T-helper 2 cell treated with Interferon-gamma antibody and Interleukin-4, amounts not matched to agents 100 ng/mL and 5 ng/mL, for 36 hours (primary cell): ENCODE data around the gene PPP1R8. TPM values are rescaled to one million over a fixed set of nuclear protein-coding genes. Genes with fewer than 3 reads are reported as not detected.

Experiments used
- intact Hi-C: fragments of 100-400 bp; cut with micrococcal nuclease; formaldehyde crosslinking; loops from one replicate; pipeline ENCODE4 v1.15.1; 2023
- total RNA-seq: library from RNA; stranded (reverse); gene quantifications from 2 replicates; pipeline ENCODE4 v1.2.3, GENCODE V29; 2022

PPP1R8 gene
- total RNA-seq, 1 donor from 2014 or later: 62.1 TPM

GRCh38 chr1:27831568-27832410, 1.2 kb downstream of the PPP1R8 start:
- intact Hi-C loops: no loop called here

DNA sequence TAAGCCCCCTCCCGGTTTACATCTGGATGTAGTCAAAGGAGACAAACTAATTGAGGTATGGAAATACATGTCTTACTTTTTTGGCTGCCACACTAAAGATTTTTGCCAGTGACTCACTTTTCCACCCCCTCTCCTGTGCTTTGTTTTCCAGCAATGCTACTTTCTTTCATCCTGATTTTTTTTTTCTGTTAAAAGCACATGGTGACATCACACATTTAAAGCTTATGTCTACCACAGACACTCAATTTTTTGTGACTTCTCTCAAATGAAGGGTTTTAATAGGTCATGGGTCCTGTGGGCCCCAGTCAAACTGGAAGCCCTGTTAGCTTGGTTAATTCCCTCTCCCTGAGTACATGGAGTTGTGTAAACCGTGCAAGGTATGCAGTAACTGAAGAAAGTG, 2.2 kb downstream of the PPP1R8 start:
- intact Hi-C loops: no loop called here

DNA sequence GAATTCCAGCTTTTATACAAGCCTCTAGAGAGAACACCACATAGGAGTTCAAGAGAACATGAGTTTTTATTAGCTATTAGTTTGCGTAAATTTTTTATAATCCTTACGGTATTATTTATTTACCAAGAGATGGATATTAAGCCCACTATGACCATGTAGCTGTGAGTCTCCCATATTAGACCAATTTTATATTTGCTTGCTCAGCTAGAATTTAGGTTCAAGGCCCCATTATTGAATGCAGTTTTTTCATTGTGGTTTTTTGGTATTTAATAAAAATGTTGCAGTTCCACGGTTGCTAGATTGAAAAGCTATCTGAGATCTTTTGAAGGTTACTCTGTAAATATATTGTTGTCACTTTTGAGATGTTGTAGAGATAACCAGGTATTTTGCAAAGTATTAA, 2.9 kb downstream of the PPP1R8 start:
- intact Hi-C loops: no loop called here

DNA sequence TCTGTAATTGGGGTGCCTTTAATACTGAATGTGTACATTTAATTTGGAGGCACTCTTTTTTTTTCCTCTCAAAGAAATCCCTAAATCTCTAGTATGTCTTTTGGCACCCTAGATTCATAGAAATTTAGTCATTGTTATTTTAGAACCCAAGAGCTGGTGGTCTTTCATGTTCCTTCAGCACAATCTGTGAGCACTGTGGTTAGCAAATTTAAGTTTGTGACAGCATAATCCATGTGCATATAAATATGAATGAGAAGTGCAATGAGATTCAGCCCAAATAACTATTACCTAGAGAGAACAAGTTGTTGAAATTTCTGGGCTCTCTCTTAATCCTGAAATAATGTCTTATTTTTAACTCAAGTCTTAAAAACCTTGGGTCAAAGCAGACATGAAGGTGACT, 4.5 kb downstream of the PPP1R8 start:
- intact Hi-C loops: no loop called here

- intact Hi-C loops: no loop called here
These were observed 4.9 kb downstream of the PPP1R8 start for GRCh38 chr1:27835501-27835900.

- intact Hi-C loops: loop anchor here (10.0 kb wide), 1 partner anchor 355 kb away; no protein-coding TSS in a partner anchor
These were observed 19.4 kb downstream of the PPP1R8 start for GRCh38 chr1:27849951-27850350.

DNA sequence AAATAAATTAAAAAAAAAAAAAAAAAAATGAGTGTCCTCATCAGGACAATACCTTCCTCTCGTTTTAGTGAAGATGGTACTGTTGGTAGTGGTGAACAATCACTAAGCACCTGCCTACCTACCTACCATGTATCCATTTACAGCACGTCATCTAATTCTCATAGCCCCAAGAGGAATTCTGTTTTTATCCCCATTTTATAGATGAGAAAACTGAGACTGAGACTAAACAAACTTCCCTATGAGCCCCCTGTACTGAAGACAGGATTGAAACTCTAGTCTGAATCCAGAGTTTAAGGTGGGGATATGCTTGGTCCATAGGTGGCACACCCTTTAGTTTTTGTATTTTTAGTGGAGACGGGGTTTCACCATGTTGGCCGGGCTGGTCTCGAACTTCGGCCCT, 24.5 kb downstream of the PPP1R8 start:
- intact Hi-C loops: loop anchor here (5.0 to 10.0 kb wide), 2 partner anchors 232 to 350 kb away; partner anchors contain the start of gene EYA3

- intact Hi-C loops: loop anchor here (5.0 to 10.0 kb wide), 2 partner anchors 231 to 348 kb away; partner anchors contain the start of gene EYA3
These were observed 26.2 kb downstream of the PPP1R8 start for GRCh38 chr1:27856561-27857343.

DNA sequence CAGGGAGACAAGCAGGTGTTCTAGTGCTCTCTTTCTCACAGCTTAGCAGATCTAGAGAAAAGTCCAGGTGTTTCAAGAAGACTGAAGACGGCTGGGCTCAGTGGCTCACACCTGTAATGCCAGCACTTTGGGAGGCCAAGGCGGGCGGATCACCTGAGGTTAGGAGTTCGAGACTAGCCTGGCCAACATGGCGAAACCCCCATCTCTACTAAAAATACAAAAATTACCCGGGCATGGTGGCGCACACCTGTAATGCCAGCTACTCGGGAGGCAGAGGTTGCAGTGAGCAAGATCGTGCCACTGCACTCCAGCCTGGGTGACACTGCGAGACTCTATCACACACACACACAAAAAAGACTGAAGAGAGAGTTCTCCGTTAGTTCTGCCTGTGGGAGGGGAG, 27.0 kb downstream of the PPP1R8 start:
- intact Hi-C loops: loop anchor here (5.0 to 10.0 kb wide), 2 partner anchors 230 to 347 kb away; partner anchors contain the start of gene EYA3

DNA sequence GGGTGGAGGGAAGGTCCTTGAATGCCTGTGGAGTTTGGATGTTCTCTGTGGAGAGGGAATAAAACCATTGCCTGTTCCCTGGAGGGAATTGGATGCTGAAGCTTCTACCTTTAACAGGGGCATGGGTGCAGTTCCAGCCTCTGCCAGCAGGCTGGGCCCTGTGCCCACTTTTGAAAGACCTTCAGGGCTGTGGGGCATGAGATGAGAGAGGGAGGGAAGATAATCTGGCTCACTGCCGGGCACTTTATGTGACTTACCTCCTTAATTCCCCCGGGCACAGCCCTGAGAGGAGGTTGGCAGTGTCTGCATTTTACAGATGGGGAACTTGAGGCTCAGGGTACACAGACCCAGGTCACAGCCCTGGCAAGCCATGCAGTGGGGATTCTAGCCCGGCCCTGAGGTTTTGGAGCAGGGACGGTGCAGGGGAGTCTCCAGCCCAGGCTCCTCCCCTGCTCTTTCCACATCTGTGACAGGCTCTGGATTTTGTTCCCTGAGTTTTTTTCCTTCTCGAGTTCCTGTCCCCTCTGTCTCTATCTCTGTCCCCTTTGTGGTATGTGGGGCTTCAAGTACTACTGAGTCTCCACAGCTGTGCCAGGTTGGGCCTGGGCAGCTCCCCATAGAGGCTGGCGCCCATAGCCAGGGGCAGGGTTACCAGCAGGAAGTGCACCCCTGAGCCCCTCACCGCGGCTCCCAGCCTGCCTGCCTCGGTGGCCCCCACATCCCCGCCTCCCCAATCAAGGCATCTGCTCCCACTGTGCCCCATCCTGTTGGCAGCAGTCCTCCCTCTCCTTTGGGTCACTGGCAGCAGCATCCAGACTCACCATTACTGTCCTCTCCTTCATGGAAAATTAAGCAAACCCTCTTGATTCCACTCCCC, 27.7 kb downstream of the PPP1R8 start:
- intact Hi-C loops: loop anchor here (1.0 to 10.0 kb wide), 3 partner anchors 121 to 346 kb away; partner anchors contain the start of gene EYA3

GRCh38 chr1:27858949-27859576, 28.5 kb downstream of the PPP1R8 start:
- intact Hi-C loops: loop anchor here (1.0 to 10.0 kb wide), 3 partner anchors 120 to 346 kb away; partner anchors contain the start of gene EYA3

- intact Hi-C loops: no loop called here
These were observed 30.9 kb downstream of the PPP1R8 start for GRCh38 chr1:27861436-27861835.

DNA sequence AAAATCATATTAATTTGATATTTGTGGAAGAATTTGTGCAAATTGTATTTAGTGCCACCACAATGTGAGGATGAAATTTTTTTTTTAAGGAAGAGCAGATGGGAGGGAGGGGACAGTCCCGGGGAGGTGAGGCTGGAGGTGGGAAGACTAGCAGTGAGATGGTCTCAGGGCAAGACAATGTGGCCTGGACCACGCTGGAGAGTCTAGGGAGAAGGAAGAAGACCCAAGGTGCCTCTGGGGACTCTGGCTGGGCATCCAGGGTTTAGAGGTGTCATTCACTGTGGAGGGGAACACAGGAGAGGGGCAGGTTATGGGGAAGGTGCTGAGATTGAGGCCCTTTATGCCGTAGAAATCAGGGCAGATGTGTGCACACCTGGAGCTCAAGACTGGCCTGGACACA, 31.4 kb downstream of the PPP1R8 start:
- intact Hi-C loops: no loop called here

DNA sequence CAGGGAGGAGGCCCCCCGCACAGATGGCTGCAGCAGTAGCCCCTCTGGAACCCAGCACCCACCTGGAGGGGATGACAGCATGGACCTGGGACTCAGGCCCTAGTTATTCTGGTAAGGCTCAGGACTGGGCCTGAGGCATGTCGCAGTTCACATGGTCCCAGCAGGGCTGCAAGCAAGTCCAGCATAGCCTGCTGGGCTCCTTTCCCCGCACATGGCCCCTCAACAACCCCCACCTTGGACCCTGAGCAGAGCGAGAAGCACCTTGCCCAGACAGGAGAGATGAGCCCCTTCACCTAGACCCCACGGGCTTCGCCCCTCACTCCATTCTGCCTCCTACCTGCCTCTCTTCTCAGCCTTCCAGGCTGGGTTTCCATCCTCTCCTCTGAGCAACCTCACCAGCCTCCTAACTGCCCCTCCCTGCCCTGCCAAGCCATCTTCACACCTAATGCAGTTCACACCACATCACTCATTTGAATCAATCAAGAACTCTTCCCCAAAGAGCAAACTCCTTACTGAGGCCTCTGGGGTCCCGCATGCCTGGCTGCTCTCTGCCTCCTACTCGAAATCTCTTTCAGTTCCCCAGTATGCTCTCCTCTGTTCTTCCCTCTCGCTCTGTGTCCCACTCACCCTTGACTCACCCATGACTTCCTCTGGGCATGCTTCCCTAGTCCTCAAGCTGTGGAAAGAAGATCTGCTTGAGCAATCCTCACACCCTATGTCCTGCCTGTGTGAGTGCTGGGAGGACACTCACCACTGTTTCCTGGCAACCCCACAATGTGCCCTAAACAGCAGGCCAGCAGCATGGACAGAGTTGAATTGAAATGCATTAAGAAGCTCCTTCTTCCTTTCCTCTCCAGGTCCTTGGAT, 32.3 kb downstream of the PPP1R8 start:
- intact Hi-C loops: no loop called here

- intact Hi-C loops: no loop called here
These were observed 32.9 kb downstream of the PPP1R8 start for GRCh38 chr1:27863538-27863915.

GRCh38 chr1:27864264-27864895, 33.8 kb downstream of the PPP1R8 start:
- intact Hi-C loops: no loop called here

DNA sequence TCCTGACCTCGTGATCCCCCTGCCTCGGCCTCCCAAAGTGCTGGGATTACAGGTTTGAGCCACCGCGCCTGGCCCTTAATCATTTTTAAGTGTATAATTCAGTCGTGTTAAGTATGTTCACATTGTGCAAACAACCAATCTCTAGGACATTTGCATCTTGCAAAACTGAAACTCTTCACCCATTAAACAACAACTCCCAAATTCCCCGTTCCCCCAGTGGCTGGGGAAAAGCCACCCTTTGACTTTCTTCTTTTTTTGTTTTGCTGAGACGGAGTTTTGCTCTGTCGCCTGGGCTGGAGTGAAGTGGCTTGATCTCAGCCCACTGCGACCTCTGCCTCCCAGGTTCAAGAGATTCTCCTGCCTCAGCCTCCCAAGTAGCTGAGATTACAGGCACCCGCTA, 35.2 kb downstream of the PPP1R8 start:
- intact Hi-C loops: no loop called here

DNA sequence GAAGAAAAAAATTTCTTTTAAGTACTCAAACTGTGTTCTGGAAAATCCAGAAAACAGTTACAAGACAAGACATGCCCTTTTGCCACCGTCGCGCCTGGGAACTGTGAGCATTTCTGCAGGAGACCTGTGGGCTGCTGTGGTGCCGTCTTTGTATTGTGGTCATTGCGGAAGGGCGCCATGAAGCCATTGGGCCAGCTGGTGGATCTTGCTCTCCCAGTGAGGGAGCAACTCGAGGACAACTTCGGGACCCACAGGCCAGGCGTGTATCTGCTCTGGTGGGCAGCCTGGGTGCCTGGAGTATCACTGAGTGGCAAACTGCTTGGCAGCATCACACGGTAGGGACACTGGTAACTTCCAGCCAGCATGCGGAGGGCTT, 38.0 kb downstream of the PPP1R8 start:
- intact Hi-C loops: no loop called here
